Amniotic epithelial cell (primary cell): Measurements from ENCODE around the gene LAMC3.

Source experiments
- DNase-seq: peaks from one replicate; pipeline ENCODE4 v3.0.0-alpha.2; 2010; ENCODE audit warnings: low read depth

The LAMC3 gene

GRCh38 chr9:131045300-131046092 is 36.5 kb downstream of the LAMC3 start:
- peak; percentile 17 for DNase-seq

- DNase-seq, result no peak
Observed at GRCh38 chr9:131046093-131046380, 37.1 kb downstream of the LAMC3 start.

GRCh38 chr9:131046581-131047202 is 37.7 kb downstream of the LAMC3 start:
- DNase-seq, result peak; percentile 38

GRCh38 chr9:131048332-131048731 is 39.4 kb downstream of the LAMC3 start:
- DNase-seq, result no peak

- no peak for DNase-seq
Observed at GRCh38 chr9:131048820-131049219, 39.8 kb downstream of the LAMC3 start.

- no peak for DNase-seq
Observed at GRCh38 chr9:131049829-131050715, 41.1 kb downstream of the LAMC3 start.

GRCh38 chr9:131050831-131051230 is 41.9 kb downstream of the LAMC3 start:
- no peak for DNase-seq

- no peak for DNase-seq
Observed at GRCh38 chr9:131051592-131052517, 42.9 kb downstream of the LAMC3 start.

- no peak for DNase-seq
Observed at GRCh38 chr9:131053896-131054295, 44.9 kb downstream of the LAMC3 start.

GRCh38 chr9:131056781-131057506 is 48.0 kb downstream of the LAMC3 start:
- no peak for DNase-seq

GRCh38 chr9:131060900-131061630 is 52.1 kb downstream of the LAMC3 start:
- no peak for DNase-seq

- no peak for DNase-seq
Observed at GRCh38 chr9:131062969-131063368, 54.0 kb downstream of the LAMC3 start.

GRCh38 chr9:131065599-131065998 is 56.6 kb downstream of the LAMC3 start:
- DNase-seq, result no peak

- no peak for DNase-seq
Observed at GRCh38 chr9:131067625-131068024, 58.7 kb downstream of the LAMC3 start.

- DNase-seq, result no peak
Observed at GRCh38 chr9:131068076-131068816, 59.3 kb downstream of the LAMC3 start.

- DNase-seq, result no peak
Observed at GRCh38 chr9:131069699-131070098, 60.7 kb downstream of the LAMC3 start.

- DNase-seq, result no peak
Observed at GRCh38 chr9:131072107-131072870, 63.3 kb downstream of the LAMC3 start.

- no peak for DNase-seq
Observed at GRCh38 chr9:131072871-131073237, 63.9 kb downstream of the LAMC3 start.
